Measurements from ENCODE around the gene LZTR1.

LZTR1 gene

GRCh38 chr22:21013657-21014201 is 31.6 kb downstream of the LZTR1 start:
- no peak overlapping the region for H3K9ac ChIP-seq (ENCODE audit: low read depth, low read length)
- H3K36me3 ChIP-seq (ENCODE audit: insufficient read depth, low read length) = no peaks in the 10 kb centered on the region
- ATAC-seq (ENCODE audit: insufficient read depth, low read depth) (no peak), DNase-seq (no peak)
- H3K4me2 ChIP-seq (ENCODE audit: insufficient read depth, low read length) = peak overlapping the region; percentile 59
- H3K27ac ChIP-seq (ENCODE audit: low read length) = no peak overlapping the region
- H4K20me1 ChIP-seq (ENCODE audit: insufficient read depth, low read length) = peaks cover 13% of the 10 kb centered on the region
- no peak overlapping the region; the same call in 1 of the 2 replicates for H2AFZ ChIP-seq (ENCODE audit: low read depth, low read length)
- peaks cover 9% of the 10 kb centered on the region for H3K27me3 ChIP-seq (ENCODE audit: insufficient read depth, low read length, poor library complexity)
- peaks cover 15% of the 10 kb centered on the region for H3K4me1 ChIP-seq (ENCODE audit: insufficient read depth, low read length)
- peak overlapping the region in 1 of 2 experiments; percentile 23; a peak in 1 of 4 replicates for H3K4me3 ChIP-seq (ENCODE audit: low read depth in 1 of 2, low read length in 2 of 2)
- TF ChIP-seq EZH2 (IDR thresholded peaks at IDR 0.05; ENCODE audit: borderline replicate concordance, low read depth, low read length, severe bottlenecking) (no peak), CTCF (IDR thresholded peaks at IDR 0.05; ENCODE audit: borderline replicate concordance, extremely low read depth, low read length, poor library complexity, severe bottlenecking) (no peak)
- H3K79me2 ChIP-seq (ENCODE audit: insufficient read depth, low read length) = no peaks in the 10 kb centered on the region
- no peaks in the 10 kb centered on the region for H3K9me3 ChIP-seq (ENCODE audit: insufficient read depth, low read length, severe bottlenecking)

- ATAC-seq (ENCODE audit: insufficient read depth, low read depth) = peak; percentile 89
Measured at GRCh38 chr22:21014202-21014725, 32.2 kb downstream of the LZTR1 start.

GRCh38 chr22:21014726-21015465 is 32.8 kb downstream of the LZTR1 start, which contains the start of gene P2RX6:
TSS of gene P2RX6 (plus strand) at chr22:21015165. CDS start at chr22:21015175, 10 bp downstream.
- no peak for TF ChIP-seq CTCF (IDR thresholded peaks at IDR 0.05; ENCODE audit: borderline replicate concordance, extremely low read depth, low read length, poor library complexity, severe bottlenecking)
- DNase-seq (no peak), ATAC-seq (ENCODE audit: insufficient read depth, low read depth) (no peak)
- no peak within 1 kb of the TSS for H3K27ac ChIP-seq (ENCODE audit: low read length)
- H3K4me2 ChIP-seq (ENCODE audit: insufficient read depth, low read length) = peak within 1 kb of the TSS; percentile 59
- peaks cover 7% of the 10 kb centered on the region for H4K20me1 ChIP-seq (ENCODE audit: insufficient read depth, low read length)
- H3K4me3 ChIP-seq (ENCODE audit: low read depth in 1 of 2, low read length in 2 of 2) = peak within 1 kb of the TSS in 1 of 2 experiments; percentile 40; a peak in 2 of 4 replicates
- H3K36me3 ChIP-seq (ENCODE audit: insufficient read depth, low read length) = no peaks in the 10 kb centered on the region
- no peak within 1 kb of the TSS for H2AFZ ChIP-seq (ENCODE audit: low read depth, low read length)
- no peak within 1 kb of the TSS for H3K9ac ChIP-seq (ENCODE audit: low read depth, low read length)
- peaks cover 9% of the 10 kb centered on the region for H3K27me3 ChIP-seq (ENCODE audit: insufficient read depth, low read length, poor library complexity)
- H3K9me3 ChIP-seq (ENCODE audit: insufficient read depth, low read length, severe bottlenecking) = no peaks in the 10 kb centered on the region
- peaks cover 15% of the 10 kb centered on the region for H3K4me1 ChIP-seq (ENCODE audit: insufficient read depth, low read length)
- H3K79me2 ChIP-seq (ENCODE audit: insufficient read depth, low read length) = no peaks in the 10 kb centered on the region

More at GRCh38 chr22:21014202-21014725, 32.2 kb downstream of the LZTR1 start:
- H3K9me3 ChIP-seq (ENCODE audit: insufficient read depth, low read length, severe bottlenecking) = no peaks in the 10 kb centered on the region
- H3K4me3 ChIP-seq (ENCODE audit: low read depth in 1 of 2, low read length in 2 of 2) = peak overlapping the region in 1 of 2 experiments; percentile 40; a peak in 2 of 4 replicates
- H3K27me3 ChIP-seq (ENCODE audit: insufficient read depth, low read length, poor library complexity) = peaks cover 9% of the 10 kb centered on the region
- peaks cover 9% of the 10 kb centered on the region for H4K20me1 ChIP-seq (ENCODE audit: insufficient read depth, low read length)
- TF ChIP-seq CTCF (IDR thresholded peaks at IDR 0.05; ENCODE audit: borderline replicate concordance, extremely low read depth, low read length, poor library complexity, severe bottlenecking) (no peak), EZH2 (IDR thresholded peaks at IDR 0.05; ENCODE audit: borderline replicate concordance, low read depth, low read length, severe bottlenecking) (no peak)
- peaks cover 15% of the 10 kb centered on the region for H3K4me1 ChIP-seq (ENCODE audit: insufficient read depth, low read length)
- peak; percentile 89 for DNase-seq
- H3K9ac ChIP-seq (ENCODE audit: low read depth, low read length) = no peak overlapping the region
- H2AFZ ChIP-seq (ENCODE audit: low read depth, low read length) = no peak overlapping the region
- H3K27ac ChIP-seq (ENCODE audit: low read length) = no peak overlapping the region
- no peaks in the 10 kb centered on the region for H3K79me2 ChIP-seq (ENCODE audit: insufficient read depth, low read length)
- no peaks in the 10 kb centered on the region for H3K36me3 ChIP-seq (ENCODE audit: insufficient read depth, low read length)
- H3K4me2 ChIP-seq (ENCODE audit: insufficient read depth, low read length) = peak overlapping the region; percentile 59

Data from DND-41 (cell line).